ENCODE measurements around the gene LRFN2.

DNA sequence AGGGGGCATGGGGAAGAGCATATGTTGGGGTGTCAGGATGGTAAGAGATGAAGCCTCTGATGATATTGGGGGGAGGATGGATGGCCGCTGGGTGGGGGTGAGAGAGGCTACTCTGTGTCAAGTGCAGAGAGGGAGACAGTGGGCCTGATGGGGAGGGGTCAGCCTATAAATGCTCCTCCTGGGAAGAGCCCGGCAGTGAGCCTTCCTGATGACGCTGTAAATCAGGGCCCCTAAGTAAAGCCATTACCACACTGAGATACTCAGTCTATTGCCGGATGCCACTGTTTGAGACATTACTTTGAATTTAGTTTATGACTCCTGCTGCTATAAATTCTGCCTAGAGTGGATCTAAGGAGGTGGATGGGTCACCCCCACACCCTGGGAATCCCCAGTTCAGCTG lies 28.1 kb downstream of the LRFN2 start:
- TF ChIP-seq CTCF (conservative IDR thresholded peaks at IDR 0.05 in 1 of 2, IDR thresholded peaks at IDR 0.05 in 1 of 2; ENCODE audit: extremely low read depth in 1 of 2, insufficient read depth in 1 of 2, low read depth in 1 of 2, low read length in 2 of 2) (no peak), EZH2 (IDR thresholded peaks at IDR 0.05; ENCODE audit: borderline replicate concordance, low read length) (no peak)

Measured in mammary epithelial cell (primary cell).